ENCODE measurements around the gene FAM98C.
A peak's percentile ranks its signal among the peaks of the same experiment; 100 is the strongest.

The FAM98C gene

GRCh38 chr19:38434549-38435051 is 31.7 kb downstream of the FAM98C start:
- H3K9me3 ChIP-seq (ENCODE audit: control insufficient read depth, low read depth, low read length), result no peaks in the 10 kb centered on the region
- no peaks in the 10 kb centered on the region for H3K27me3 ChIP-seq (ENCODE audit: control insufficient read depth, insufficient read depth, low read length)
- H3K9ac ChIP-seq (ENCODE audit: low read length), result peak overlapping the region; percentile 48
- peaks cover 12% of the 10 kb centered on the region for H3K4me1 ChIP-seq (ENCODE audit: control insufficient read depth, low read depth, low read length)
- no peaks in the 10 kb centered on the region for H3K36me3 ChIP-seq (ENCODE audit: control insufficient read depth, low read depth, low read length)
- H3K4me3 ChIP-seq (ENCODE audit: low read length), result peak overlapping the region; percentile 88
- peak overlapping the region; percentile 63 for H3K27ac ChIP-seq (ENCODE audit: low read length)

- H3K36me3 ChIP-seq (ENCODE audit: control insufficient read depth, low read depth, low read length), result no peaks in the 10 kb centered on the region
- H3K27me3 ChIP-seq (ENCODE audit: control insufficient read depth, insufficient read depth, low read length), result no peaks in the 10 kb centered on the region
- H3K9me3 ChIP-seq (ENCODE audit: control insufficient read depth, low read depth, low read length), result no peaks in the 10 kb centered on the region
- no peak overlapping the region for H3K4me3 ChIP-seq (ENCODE audit: low read length)
- H3K9ac ChIP-seq (ENCODE audit: low read length), result no peak overlapping the region
- no peak overlapping the region for H3K27ac ChIP-seq (ENCODE audit: low read length)
- H3K4me1 ChIP-seq (ENCODE audit: control insufficient read depth, low read depth, low read length), result peaks cover 12% of the 10 kb centered on the region
Observed at GRCh38 chr19:38437295-38437694, 34.4 kb downstream of the FAM98C start.

GRCh38 chr19:38437917-38438316 is 35.0 kb downstream of the FAM98C start:
- H3K27me3 ChIP-seq (ENCODE audit: control insufficient read depth, insufficient read depth, low read length), result no peaks in the 10 kb centered on the region
- H3K9ac ChIP-seq (ENCODE audit: low read length), result no peak overlapping the region
- H3K27ac ChIP-seq (ENCODE audit: low read length), result no peak overlapping the region
- H3K36me3 ChIP-seq (ENCODE audit: control insufficient read depth, low read depth, low read length), result no peaks in the 10 kb centered on the region
- H3K4me3 ChIP-seq (ENCODE audit: low read length), result no peak overlapping the region
- H3K4me1 ChIP-seq (ENCODE audit: control insufficient read depth, low read depth, low read length), result peaks cover 12% of the 10 kb centered on the region
- no peaks in the 10 kb centered on the region for H3K9me3 ChIP-seq (ENCODE audit: control insufficient read depth, low read depth, low read length)

GRCh38 chr19:38440592-38440991 is 37.7 kb downstream of the FAM98C start:
- H3K4me1 ChIP-seq (ENCODE audit: control insufficient read depth, low read depth, low read length), result no peaks in the 10 kb centered on the region
- H3K36me3 ChIP-seq (ENCODE audit: control insufficient read depth, low read depth, low read length), result peaks cover 8% of the 10 kb centered on the region
- no peaks in the 10 kb centered on the region for H3K9me3 ChIP-seq (ENCODE audit: control insufficient read depth, low read depth, low read length)
- no peak overlapping the region for H3K27ac ChIP-seq (ENCODE audit: low read length)
- no peak overlapping the region for H3K4me3 ChIP-seq (ENCODE audit: low read length)
- no peaks in the 10 kb centered on the region for H3K27me3 ChIP-seq (ENCODE audit: control insufficient read depth, insufficient read depth, low read length)
- no peak overlapping the region for H3K9ac ChIP-seq (ENCODE audit: low read length)

- no peak overlapping the region for H3K4me3 ChIP-seq (ENCODE audit: low read length)
- H3K9me3 ChIP-seq (ENCODE audit: control insufficient read depth, low read depth, low read length), result no peaks in the 10 kb centered on the region
- H3K36me3 ChIP-seq (ENCODE audit: control insufficient read depth, low read depth, low read length), result peaks cover 8% of the 10 kb centered on the region
- no peaks in the 10 kb centered on the region for H3K4me1 ChIP-seq (ENCODE audit: control insufficient read depth, low read depth, low read length)
- no peak overlapping the region for H3K9ac ChIP-seq (ENCODE audit: low read length)
- H3K27ac ChIP-seq (ENCODE audit: low read length), result no peak overlapping the region
- H3K27me3 ChIP-seq (ENCODE audit: control insufficient read depth, insufficient read depth, low read length), result no peaks in the 10 kb centered on the region
Observed at GRCh38 chr19:38441657-38442348, 38.9 kb downstream of the FAM98C start.

GRCh38 chr19:38442736-38443135 is 39.8 kb downstream of the FAM98C start:
- no peak overlapping the region for H3K9ac ChIP-seq (ENCODE audit: low read length)
- no peak overlapping the region for H3K27ac ChIP-seq (ENCODE audit: low read length)
- peaks cover 8% of the 10 kb centered on the region for H3K36me3 ChIP-seq (ENCODE audit: control insufficient read depth, low read depth, low read length)
- H3K9me3 ChIP-seq (ENCODE audit: control insufficient read depth, low read depth, low read length), result no peaks in the 10 kb centered on the region
- no peaks in the 10 kb centered on the region for H3K27me3 ChIP-seq (ENCODE audit: control insufficient read depth, insufficient read depth, low read length)
- no peak overlapping the region for H3K4me3 ChIP-seq (ENCODE audit: low read length)
- no peaks in the 10 kb centered on the region for H3K4me1 ChIP-seq (ENCODE audit: control insufficient read depth, low read depth, low read length)

GRCh38 chr19:38443458-38443999 is 40.6 kb downstream of the FAM98C start:
- Histone ChIP-seq H3K9ac (ENCODE audit: low read length) (no peak overlapping the region), H3K36me3 (ENCODE audit: control insufficient read depth, low read depth, low read length) (peaks cover 8% of the 10 kb centered on the region), H3K4me1 (ENCODE audit: control insufficient read depth, low read depth, low read length) (no peaks in the 10 kb centered on the region), H3K9me3 (ENCODE audit: control insufficient read depth, low read depth, low read length) (no peaks in the 10 kb centered on the region), H3K27ac (ENCODE audit: low read length) (no peak overlapping the region), H3K27me3 (ENCODE audit: control insufficient read depth, insufficient read depth, low read length) (no peaks in the 10 kb centered on the region), H3K4me3 (ENCODE audit: low read length) (no peak overlapping the region)

- H3K4me3 ChIP-seq (ENCODE audit: low read length), result no peak overlapping the region
- no peak overlapping the region for H3K27ac ChIP-seq (ENCODE audit: low read length)
- H3K27me3 ChIP-seq (ENCODE audit: control insufficient read depth, insufficient read depth, low read length), result no peaks in the 10 kb centered on the region
- H3K9ac ChIP-seq (ENCODE audit: low read length), result no peak overlapping the region
- no peaks in the 10 kb centered on the region for H3K4me1 ChIP-seq (ENCODE audit: control insufficient read depth, low read depth, low read length)
- H3K36me3 ChIP-seq (ENCODE audit: control insufficient read depth, low read depth, low read length), result peaks cover 8% of the 10 kb centered on the region
- H3K9me3 ChIP-seq (ENCODE audit: control insufficient read depth, low read depth, low read length), result no peaks in the 10 kb centered on the region
Observed at GRCh38 chr19:38444026-38444425, 41.1 kb downstream of the FAM98C start.

GRCh38 chr19:38445362-38445761 is 42.5 kb downstream of the FAM98C start:
- Histone ChIP-seq H3K36me3 (ENCODE audit: control insufficient read depth, low read depth, low read length) (peaks cover 8% of the 10 kb centered on the region), H3K27ac (ENCODE audit: low read length) (no peak overlapping the region), H3K27me3 (ENCODE audit: control insufficient read depth, insufficient read depth, low read length) (no peaks in the 10 kb centered on the region), H3K9ac (ENCODE audit: low read length) (no peak overlapping the region), H3K4me1 (ENCODE audit: control insufficient read depth, low read depth, low read length) (no peaks in the 10 kb centered on the region), H3K4me3 (ENCODE audit: low read length) (no peak overlapping the region), H3K9me3 (ENCODE audit: control insufficient read depth, low read depth, low read length) (no peaks in the 10 kb centered on the region)

GRCh38 chr19:38448225-38448624 is 45.3 kb downstream of the FAM98C start:
- H3K27ac ChIP-seq (ENCODE audit: low read length), result no peak overlapping the region
- no peak overlapping the region for H3K4me3 ChIP-seq (ENCODE audit: low read length)
- H3K27me3 ChIP-seq (ENCODE audit: control insufficient read depth, insufficient read depth, low read length), result no peaks in the 10 kb centered on the region
- no peaks in the 10 kb centered on the region for H3K9me3 ChIP-seq (ENCODE audit: control insufficient read depth, low read depth, low read length)
- no peaks in the 10 kb centered on the region for H3K4me1 ChIP-seq (ENCODE audit: control insufficient read depth, low read depth, low read length)
- peaks cover 8% of the 10 kb centered on the region for H3K36me3 ChIP-seq (ENCODE audit: control insufficient read depth, low read depth, low read length)
- H3K9ac ChIP-seq (ENCODE audit: low read length), result no peak overlapping the region

- peaks cover 4% of the 10 kb centered on the region for H3K36me3 ChIP-seq (ENCODE audit: control insufficient read depth, low read depth, low read length)
Observed at GRCh38 chr19:38449518-38449917, 46.6 kb downstream of the FAM98C start.

GRCh38 chr19:38451036-38451435 is 48.1 kb downstream of the FAM98C start:
- Histone ChIP-seq H3K4me3 (ENCODE audit: low read length) (no peak overlapping the region), H3K9ac (ENCODE audit: low read length) (no peak overlapping the region), H3K27ac (ENCODE audit: low read length) (no peak overlapping the region), H3K27me3 (ENCODE audit: control insufficient read depth, insufficient read depth, low read length) (no peaks in the 10 kb centered on the region), H3K4me1 (ENCODE audit: control insufficient read depth, low read depth, low read length) (no peaks in the 10 kb centered on the region), H3K36me3 (ENCODE audit: control insufficient read depth, low read depth, low read length) (peaks cover 9% of the 10 kb centered on the region), H3K9me3 (ENCODE audit: control insufficient read depth, low read depth, low read length) (no peaks in the 10 kb centered on the region)

More at GRCh38 chr19:38449518-38449917, 46.6 kb downstream of the FAM98C start:
- no peaks in the 10 kb centered on the region for H3K4me1 ChIP-seq (ENCODE audit: control insufficient read depth, low read depth, low read length)
- no peak overlapping the region for H3K27ac ChIP-seq (ENCODE audit: low read length)
- H3K4me3 ChIP-seq (ENCODE audit: low read length), result no peak overlapping the region
- no peaks in the 10 kb centered on the region for H3K9me3 ChIP-seq (ENCODE audit: control insufficient read depth, low read depth, low read length)
- H3K9ac ChIP-seq (ENCODE audit: low read length), result no peak overlapping the region
- no peaks in the 10 kb centered on the region for H3K27me3 ChIP-seq (ENCODE audit: control insufficient read depth, insufficient read depth, low read length)
